K562 (cell line): ENCODE data around the gene OBSL1. TPM values are rescaled to one million over a fixed set of nuclear protein-coding genes. Genes with fewer than 3 reads are reported as not detected.

Experiments used
- E2F8 ChIP-seq: fragments of 450-650 bp; IDR thresholded peaks from 2 replicates; pipeline ENCODE4 v1.7.1; 2018; ENCODE audit warnings: mild to moderate bottlenecking, low read depth; ENCODE audit not compliant: partially characterized antibody
- GABPB2 ChIP-seq: fragments of 250-450 bp; sonication (Bioruptor Pico); conservative IDR thresholded peaks from 2 replicates; pipeline ENCODE4 v1.5.1; 2021; ENCODE audit warnings: mild to moderate bottlenecking
- ILK ChIP-seq: fragments of 450-650 bp; IDR thresholded peaks from 2 replicates; pipeline ENCODE4 v1.6.1; 2016; ENCODE audit warnings: missing genetic modification characterization, low read depth, mild to moderate bottlenecking, missing compliant biosample characterization, moderate library complexity, borderline replicate concordance
- NCOA6 ChIP-seq: fragments of 450-650 bp; IDR thresholded peaks from 2 replicates; pipeline ENCODE4 v1.6.1; 2017; ENCODE audit warnings: mild to moderate bottlenecking
- RBM17 ChIP-seq: fragments of 200-400 bp; formaldehyde crosslinking; IDR thresholded peaks from 2 replicates; pipeline ENCODE4 v1.6.1; 2017; ENCODE audit warnings: low read depth, mild to moderate bottlenecking, low read length, borderline replicate concordance
- TBP ChIP-seq: optimal IDR thresholded peaks from 2 replicates; pipeline ENCODE3; 2011; ENCODE audit warnings: low read depth, low read length, improper control_type of control experiment
- ZNF280B ChIP-seq: fragments of 250-450 bp; sonication (Bioruptor Pico); IDR thresholded peaks from 2 replicates; pipeline ENCODE4 v1.5.1; 2021; ENCODE audit warnings: mild to moderate bottlenecking
- ZNF592 ChIP-seq: fragments of 450-650 bp; IDR thresholded peaks from 2 replicates; pipeline ENCODE4 v1.6.1; 2017; ENCODE audit warnings: antibody characterized with exemption, mild to moderate bottlenecking
- polyA plus RNA-seq, 8 experiments: library from polyadenylated mRNA; depleted of rRNA in 4 of 8; stranded (reverse) in 5 of 8; unstranded in 3 of 8; fragments of >200 nt; fragmentation: Nextera tagmentation in 2 of 8; fragmentation: Illumina TruSeq in 1 of 8; extraction: Ambion mirVana in 2 of 8; extraction: Trizol in 1 of 8; gene quantifications; 2 replicates each; pipeline versions ENCODE4 v1.2.1 to v1.2.3, GENCODE V29; 2011 to 2014; ENCODE audit warnings: inconsistent platforms in 1 of 8, missing spikeins in 1 of 8
- total RNA-seq, 7 experiments: library from RNA; depleted of rRNA in 6 of 7; stranded (reverse); fragments of >200 nt in 6 of 7; fragmentation: Illumina TruSeq in 2 of 7; extraction: Trizol in 2 of 7; gene quantifications; 2 replicates each; pipeline versions ENCODE4 v1.2.1 to v1.2.3, GENCODE V29; 2011 to 2021; ENCODE audit warnings: low replicate concordance in 1 of 7
- TF ChIP-seq, protein P1 (sequence below): sonication (generic); formaldehyde crosslinking; IDR thresholded peaks from 2 replicates; pipeline ENCODE4 v1.8.0; 2023; ENCODE audit warnings: mild to moderate bottlenecking, missing genetic modification reagents
- TF ChIP-seq, protein P2 (sequence below): fragments of 250-450 bp; sonication (Bioruptor Pico); IDR thresholded peaks from 2 replicates; pipeline ENCODE4 v1.4.0; 2020; ENCODE audit warnings: mild to moderate bottlenecking, moderate library complexity, borderline replicate concordance

The OBSL1 gene
- total and polyA plus RNA-seq, 9 of the 15 experiments (the other 6 are each of a cell fraction or from before 2014, with no cell fraction given), result 1.2 to 26.6 (median 8.6) TPM

DNA sequence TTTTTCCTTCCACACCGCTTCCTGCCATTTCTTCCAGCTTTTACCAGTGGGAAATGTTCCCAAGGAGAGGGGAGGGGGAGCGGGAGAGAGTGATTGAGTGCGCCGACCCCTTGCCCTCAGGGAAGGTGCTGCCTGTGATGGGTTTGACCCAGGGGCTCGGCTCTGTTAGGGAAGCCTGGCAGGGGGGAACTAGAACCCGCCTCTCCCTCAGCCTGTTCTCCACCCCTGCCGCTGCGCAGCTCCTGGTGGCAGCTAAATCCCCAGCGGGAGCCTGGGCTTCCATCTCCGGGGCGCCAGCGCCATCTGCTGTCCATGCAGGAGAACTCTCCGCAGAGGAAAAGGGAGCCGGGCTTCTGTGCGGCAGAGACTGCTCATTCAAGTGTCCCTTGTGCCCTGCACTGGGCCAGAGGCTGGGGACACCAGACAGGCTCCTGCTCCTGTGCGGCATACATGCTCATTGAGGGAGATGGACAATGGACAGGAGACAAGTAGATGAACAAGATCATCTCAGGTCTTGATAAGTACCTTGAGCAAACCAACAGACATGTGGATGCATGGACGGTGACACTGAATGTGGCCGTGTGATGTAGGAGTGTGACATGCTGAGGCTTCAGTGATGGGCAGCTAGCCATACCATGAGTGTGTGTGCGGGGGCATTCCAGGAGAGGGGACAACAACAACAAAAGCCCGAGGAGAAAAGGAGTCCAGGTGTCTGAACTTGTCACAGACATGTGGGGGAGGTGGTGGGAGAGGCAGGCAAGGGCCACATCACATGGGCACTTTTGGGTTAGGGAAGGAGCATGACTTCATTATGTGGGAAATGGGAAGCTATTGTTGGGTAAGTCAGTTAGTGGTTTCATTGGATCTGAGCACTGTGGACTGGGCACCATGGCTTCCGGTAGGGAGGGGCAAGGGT lies 41.0 kb downstream of the OBSL1 start (continued):
- TF ChIP-seq ZNF592 (peak; percentile 73), TBP (peak; percentile 20), ZNF280B (CRISPR knock-in tag) (no peak), E2F8 (no peak), ILK (no peak), RBM17 (no peak), GABPB2 (no peak), NCOA6 (no peak)
- TF ChIP-seq, protein P1, sequence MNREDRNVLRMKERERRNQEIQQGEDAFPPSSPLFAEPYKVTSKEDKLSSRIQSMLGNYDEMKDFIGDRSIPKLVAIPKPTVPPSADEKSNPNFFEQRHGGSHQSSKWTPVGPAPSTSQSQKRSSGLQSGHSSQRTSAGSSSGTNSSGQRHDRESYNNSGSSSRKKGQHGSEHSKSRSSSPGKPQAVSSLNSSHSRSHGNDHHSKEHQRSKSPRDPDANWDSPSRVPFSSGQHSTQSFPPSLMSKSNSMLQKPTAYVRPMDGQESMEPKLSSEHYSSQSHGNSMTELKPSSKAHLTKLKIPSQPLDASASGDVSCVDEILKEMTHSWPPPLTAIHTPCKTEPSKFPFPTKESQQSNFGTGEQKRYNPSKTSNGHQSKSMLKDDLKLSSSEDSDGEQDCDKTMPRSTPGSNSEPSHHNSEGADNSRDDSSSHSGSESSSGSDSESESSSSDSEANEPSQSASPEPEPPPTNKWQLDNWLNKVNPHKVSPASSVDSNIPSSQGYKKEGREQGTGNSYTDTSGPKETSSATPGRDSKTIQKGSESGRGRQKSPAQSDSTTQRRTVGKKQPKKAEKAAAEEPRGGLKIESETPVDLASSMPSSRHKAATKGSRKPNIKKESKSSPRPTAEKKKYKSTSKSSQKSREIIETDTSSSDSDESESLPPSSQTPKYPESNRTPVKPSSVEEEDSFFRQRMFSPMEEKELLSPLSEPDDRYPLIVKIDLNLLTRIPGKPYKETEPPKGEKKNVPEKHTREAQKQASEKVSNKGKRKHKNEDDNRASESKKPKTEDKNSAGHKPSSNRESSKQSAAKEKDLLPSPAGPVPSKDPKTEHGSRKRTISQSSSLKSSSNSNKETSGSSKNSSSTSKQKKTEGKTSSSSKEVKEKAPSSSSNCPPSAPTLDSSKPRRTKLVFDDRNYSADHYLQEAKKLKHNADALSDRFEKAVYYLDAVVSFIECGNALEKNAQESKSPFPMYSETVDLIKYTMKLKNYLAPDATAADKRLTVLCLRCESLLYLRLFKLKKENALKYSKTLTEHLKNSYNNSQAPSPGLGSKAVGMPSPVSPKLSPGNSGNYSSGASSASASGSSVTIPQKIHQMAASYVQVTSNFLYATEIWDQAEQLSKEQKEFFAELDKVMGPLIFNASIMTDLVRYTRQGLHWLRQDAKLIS (CRISPR knock-in tag), result no peak
- TF ChIP-seq, protein P2, sequence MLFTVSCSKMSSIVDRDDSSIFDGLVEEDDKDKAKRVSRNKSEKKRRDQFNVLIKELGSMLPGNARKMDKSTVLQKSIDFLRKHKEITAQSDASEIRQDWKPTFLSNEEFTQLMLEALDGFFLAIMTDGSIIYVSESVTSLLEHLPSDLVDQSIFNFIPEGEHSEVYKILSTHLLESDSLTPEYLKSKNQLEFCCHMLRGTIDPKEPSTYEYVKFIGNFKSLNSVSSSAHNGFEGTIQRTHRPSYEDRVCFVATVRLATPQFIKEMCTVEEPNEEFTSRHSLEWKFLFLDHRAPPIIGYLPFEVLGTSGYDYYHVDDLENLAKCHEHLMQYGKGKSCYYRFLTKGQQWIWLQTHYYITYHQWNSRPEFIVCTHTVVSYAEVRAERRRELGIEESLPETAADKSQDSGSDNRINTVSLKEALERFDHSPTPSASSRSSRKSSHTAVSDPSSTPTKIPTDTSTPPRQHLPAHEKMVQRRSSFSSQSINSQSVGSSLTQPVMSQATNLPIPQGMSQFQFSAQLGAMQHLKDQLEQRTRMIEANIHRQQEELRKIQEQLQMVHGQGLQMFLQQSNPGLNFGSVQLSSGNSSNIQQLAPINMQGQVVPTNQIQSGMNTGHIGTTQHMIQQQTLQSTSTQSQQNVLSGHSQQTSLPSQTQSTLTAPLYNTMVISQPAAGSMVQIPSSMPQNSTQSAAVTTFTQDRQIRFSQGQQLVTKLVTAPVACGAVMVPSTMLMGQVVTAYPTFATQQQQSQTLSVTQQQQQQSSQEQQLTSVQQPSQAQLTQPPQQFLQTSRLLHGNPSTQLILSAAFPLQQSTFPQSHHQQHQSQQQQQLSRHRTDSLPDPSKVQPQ, result no peak
